Natural killer cell (primary cell): ENCODE results near the gene DCN. TPM values are rescaled to one million over a fixed set of nuclear protein-coding genes. Genes with fewer than 3 reads are reported as not detected.

Source experiments
- ATAC-seq, 3 donors: fragments of 150-1000 bp in 2 of 3; fragments of 200-7000 bp in 1 of 3; cut with Tn5 transposase; 1 replicate in 1 of 3; 2 replicates in 2 of 3; pipeline ENCODE4 v1.10.0; 2021; ENCODE audit warnings: mild to moderate bottlenecking in 2 of 3, moderate library complexity in 2 of 3
- DNase-seq, 2 donors: peaks; one replicate each; pipeline versions ENCODE4 v3.0.0 to v3.0.0-alpha.2; 2013 to 2021; ENCODE audit warnings: mixed read lengths in 1 of 2
- H3K27ac ChIP-seq: one replicate; pipeline ENCODE4 v1.5.1; 2013; ENCODE audit warnings: mild to moderate bottlenecking, low read length
- H3K27me3 ChIP-seq: one replicate; pipeline ENCODE4 v1.6.1; 2013; ENCODE audit warnings: low read length; ENCODE audit not compliant: control insufficient read depth, insufficient read depth
- H3K36me3 ChIP-seq: one replicate; pipeline ENCODE4 v1.6.1; 2013; ENCODE audit warnings: low read length; ENCODE audit not compliant: control insufficient read depth, insufficient read depth
- H3K4me1 ChIP-seq: one replicate; pipeline ENCODE4 v1.6.1; 2013; ENCODE audit warnings: low read length; ENCODE audit not compliant: control insufficient read depth, insufficient read depth
- H3K4me3 ChIP-seq: one replicate; pipeline ENCODE4 v1.5.1; 2013; ENCODE audit warnings: low read length
- H3K9me3 ChIP-seq: one replicate; pipeline ENCODE4 v1.6.1; 2013; ENCODE audit warnings: low read length; ENCODE audit not compliant: control insufficient read depth, insufficient read depth
- H3K27ac Mint-ChIP-seq, 2 donors: one replicate each; pipeline ENCODE4 v1.8.0; 2022; ENCODE audit warnings: mild to moderate bottlenecking in 2 of 2, mixed read lengths in 2 of 2, moderate library complexity in 1 of 2
- H3K27me3 Mint-ChIP-seq, 2 donors: one replicate each; pipeline ENCODE4 v1.8.0; 2022; ENCODE audit warnings: low read depth in 2 of 2, mixed read lengths in 2 of 2
- H3K36me3 Mint-ChIP-seq: one replicate; pipeline ENCODE4 v1.8.0; 2022; ENCODE audit warnings: mixed read lengths
- H3K4me1 Mint-ChIP-seq, 2 donors: one replicate each; pipeline ENCODE4 v1.8.0; 2022; ENCODE audit warnings: mixed read lengths in 2 of 2
- H3K4me3 Mint-ChIP-seq: one replicate; pipeline ENCODE4 v1.8.0; 2022; ENCODE audit warnings: mild to moderate bottlenecking, moderate library complexity, mixed read lengths
- H3K9me3 Mint-ChIP-seq, 2 donors: one replicate each; pipeline ENCODE4 v1.8.0; 2022; ENCODE audit warnings: mixed read lengths in 2 of 2
- CTCF ChIP-seq: fragments of 200-600 bp; IDR thresholded peaks from one replicate; pipeline ENCODE4 v1.8.0; 2022; ENCODE audit warnings: antibody characterized with exemption
- WGBS: methylation state at CpG from one replicate; pipeline ENCODE4 v1.1.7; 2013; ENCODE audit warnings: missing lambda C conversion rate; ENCODE audit not compliant: insufficient coverage; 5-methylcytosine and 5-hydroxymethylcytosine counted together
- intact Hi-C: fragments of 100-400 bp; cut with micrococcal nuclease; formaldehyde crosslinking; loops from one replicate; pipeline ENCODE4 v1.14.2; 2022
- total RNA-seq, 4 donors: library from RNA; stranded (reverse); fragments of 120-200 nt in 1 of 4; gene quantifications; one replicate each; pipeline versions ENCODE4 v1.2.3 to v1.2.4, GENCODE V29; 2013 to 2022

The DCN gene
- total RNA-seq, 3 donors from 2014 or later (not counting 1 experiment from before 2014, with no cell fraction given), result 0.90 TPM; not detected in 2

GRCh38 chr12:91179966-91180561 is 2.6 kb downstream of the DCN start:
- TF ChIP-seq CTCF, result no peak
- intact Hi-C loops, result no loop called here
- Mint-ChIP-seq H3K36me3 (no peaks in the 10 kb centered on the region), H3K27ac (no peak overlapping the region), H3K27me3 (no peaks in the 10 kb centered on the region), H3K4me1 (no peaks in the 10 kb centered on the region), H3K4me3 (no peak overlapping the region), H3K9me3 (no peaks in the 10 kb centered on the region)
- H3K27me3 ChIP-seq, result no peaks in the 10 kb centered on the region
- no peaks in the 10 kb centered on the region for H3K9me3 ChIP-seq
- WGBS, result no CpG with 5 or more reads among the region's 5 CpGs
- H3K36me3 ChIP-seq, result no peaks in the 10 kb centered on the region
- DNase-seq (no peak), ATAC-seq (no peak)
- no peak overlapping the region for H3K4me3 ChIP-seq
- H3K4me1 ChIP-seq, result no peaks in the 10 kb centered on the region
- H3K27ac ChIP-seq, result no peak overlapping the region

GRCh38 chr12:91179315-91179714 is 3.3 kb downstream of the DCN start:
- no peak for TF ChIP-seq CTCF
- H3K27me3 ChIP-seq, result no peaks in the 10 kb centered on the region
- DNase-seq (no peak), ATAC-seq (no peak)
- Mint-ChIP-seq H3K9me3 (no peaks in the 10 kb centered on the region), H3K27ac (no peak overlapping the region), H3K4me3 (no peak overlapping the region), H3K4me1 (no peaks in the 10 kb centered on the region), H3K27me3 (no peaks in the 10 kb centered on the region), H3K36me3 (no peaks in the 10 kb centered on the region)
- H3K4me1 ChIP-seq, result no peaks in the 10 kb centered on the region
- no peaks in the 10 kb centered on the region for H3K9me3 ChIP-seq
- H3K4me3 ChIP-seq, result no peak overlapping the region
- WGBS, result 83% methylated on average over 6 of the region's 7 CpGs
- intact Hi-C loops, result no loop called here
- no peaks in the 10 kb centered on the region for H3K36me3 ChIP-seq
- H3K27ac ChIP-seq, result no peak overlapping the region

DNA sequence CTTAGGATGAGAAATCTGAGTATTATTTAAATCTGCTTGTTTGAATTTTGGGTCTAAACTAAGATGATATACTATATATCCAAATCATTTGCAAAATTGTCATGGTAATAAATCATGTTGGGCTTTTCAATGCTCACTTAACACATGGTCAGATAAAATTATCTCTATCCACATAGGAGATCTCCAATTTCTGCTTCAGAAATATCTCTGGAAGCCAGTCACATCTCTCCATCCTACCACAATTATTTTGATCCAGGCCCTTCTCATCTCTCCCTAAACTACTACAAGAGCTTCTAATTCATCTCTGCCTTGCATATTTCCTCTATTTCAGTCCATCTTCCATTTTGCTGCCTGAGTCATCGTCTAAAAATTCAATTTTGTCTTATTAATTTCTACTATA is 3.8 kb downstream of the DCN start:
- intact Hi-C loops, result no loop called here
- Histone ChIP-seq H3K4me1 (no peaks in the 10 kb centered on the region), H3K9me3 (no peaks in the 10 kb centered on the region), H3K27ac (no peak overlapping the region), H3K4me3 (no peak overlapping the region), H3K36me3 (no peaks in the 10 kb centered on the region), H3K27me3 (no peaks in the 10 kb centered on the region)
- Mint-ChIP-seq H3K27me3 (no peaks in the 10 kb centered on the region), H3K4me3 (no peak overlapping the region), H3K9me3 (no peaks in the 10 kb centered on the region), H3K4me1 (no peaks in the 10 kb centered on the region), H3K27ac (no peak overlapping the region), H3K36me3 (no peaks in the 10 kb centered on the region)
- TF ChIP-seq CTCF, result no peak
- ATAC-seq (no peak), DNase-seq (no peak)
- 60% methylated on average over 1 of the region's 1 CpG for WGBS

DNA sequence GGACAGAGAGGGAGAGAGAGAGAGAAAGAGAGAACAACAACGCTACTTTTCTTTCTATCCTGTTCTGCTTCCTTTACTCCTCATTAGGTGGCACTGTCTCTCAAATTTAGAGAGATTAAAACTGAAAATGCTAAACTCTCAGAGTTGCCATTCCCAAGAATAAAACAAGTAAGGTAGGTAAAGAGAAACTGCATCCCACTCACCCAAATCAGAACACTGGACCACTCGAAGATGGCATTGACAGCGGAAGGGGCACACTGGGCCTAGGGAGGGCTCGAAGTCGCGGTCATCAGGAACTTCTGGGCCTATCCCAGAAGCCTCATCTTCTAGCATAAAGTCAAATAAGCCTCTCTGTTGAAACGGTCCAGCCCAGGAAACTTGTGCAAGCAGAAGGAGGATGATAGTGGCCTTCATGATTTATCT is 4.5 kb downstream of the DCN start:
- Mint-ChIP-seq H3K36me3 (no peaks in the 10 kb centered on the region), H3K4me3 (no peak overlapping the region), H3K27me3 (no peaks in the 10 kb centered on the region), H3K27ac (no peak overlapping the region), H3K9me3 (no peaks in the 10 kb centered on the region), H3K4me1 (no peaks in the 10 kb centered on the region)
- no peak for TF ChIP-seq CTCF
- Histone ChIP-seq H3K36me3 (no peaks in the 10 kb centered on the region), H3K4me1 (no peaks in the 10 kb centered on the region), H3K27me3 (no peaks in the 10 kb centered on the region), H3K27ac (no peak overlapping the region), H3K4me3 (no peak overlapping the region), H3K9me3 (no peaks in the 10 kb centered on the region)
- intact Hi-C loops, result no loop called here
- DNase-seq (no peak), ATAC-seq (no peak)
- WGBS, result 73% methylated on average over 6 of the region's 7 CpGs
